Activated CD8-positive, alpha-beta memory T cell treated with anti-CD3 and anti-CD28 coated beads for 48 hours (primary cell): ENCODE data around the gene SH3RF1.

ENCODE experiments used
- DNase-seq, 3 experiments: peaks; one replicate each; pipeline ENCODE4 v3.0.0-alpha.2; 2020; ENCODE audit warnings: low read depth in 2 of 3, low spot score in 2 of 3

SH3RF1 gene

DNA sequence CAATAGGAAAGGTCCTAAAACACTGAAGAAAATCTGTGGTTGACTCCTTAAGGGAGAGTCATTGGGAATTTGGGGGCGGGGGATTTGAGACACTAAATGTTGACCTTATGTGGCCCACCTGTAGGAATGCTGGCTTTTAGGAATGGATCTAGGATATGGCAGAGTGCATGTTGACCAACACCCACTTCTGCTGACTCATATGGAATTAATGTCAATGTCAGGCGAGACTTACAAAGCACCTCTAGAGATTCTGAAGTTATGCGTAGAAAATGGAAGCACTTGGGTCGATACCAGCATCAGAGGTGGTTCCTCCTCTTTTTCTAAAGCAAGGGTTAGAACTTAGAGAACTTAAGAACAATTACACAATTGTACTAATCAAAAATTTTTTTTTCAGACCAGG is 160.1 kb downstream of the SH3RF1 start:
- DNase-seq: no peak

DNA sequence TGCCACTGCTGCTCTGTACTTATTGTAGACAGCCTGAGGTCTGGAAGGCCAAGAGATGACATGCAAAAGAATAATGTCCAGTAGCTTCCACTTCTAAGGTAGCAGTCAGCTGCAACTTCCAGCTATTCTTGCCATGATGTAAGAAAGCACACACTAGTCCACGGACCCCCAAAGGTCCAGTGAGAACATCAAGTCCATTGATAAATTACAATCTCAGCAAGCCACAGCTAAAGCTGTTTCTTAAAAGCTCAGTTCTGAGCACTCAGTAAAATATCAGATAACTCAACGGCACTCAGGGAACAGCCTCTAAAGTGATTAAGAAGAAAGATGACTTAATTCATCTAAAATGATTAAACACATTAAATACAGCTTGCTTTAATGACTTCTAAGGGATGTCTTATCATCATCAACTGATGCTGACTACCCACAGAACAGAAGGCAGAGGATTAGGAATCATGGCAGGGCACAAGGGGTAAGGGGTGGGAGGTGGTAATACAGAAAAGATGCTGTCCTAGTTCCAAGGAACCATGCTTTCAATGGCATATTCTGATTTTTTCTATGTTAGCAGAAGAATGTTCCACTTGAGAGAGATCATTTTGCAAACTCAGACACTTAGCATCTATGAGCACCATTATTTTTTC is 161.6 kb downstream of the SH3RF1 start:
- no peak for DNase-seq

DNA sequence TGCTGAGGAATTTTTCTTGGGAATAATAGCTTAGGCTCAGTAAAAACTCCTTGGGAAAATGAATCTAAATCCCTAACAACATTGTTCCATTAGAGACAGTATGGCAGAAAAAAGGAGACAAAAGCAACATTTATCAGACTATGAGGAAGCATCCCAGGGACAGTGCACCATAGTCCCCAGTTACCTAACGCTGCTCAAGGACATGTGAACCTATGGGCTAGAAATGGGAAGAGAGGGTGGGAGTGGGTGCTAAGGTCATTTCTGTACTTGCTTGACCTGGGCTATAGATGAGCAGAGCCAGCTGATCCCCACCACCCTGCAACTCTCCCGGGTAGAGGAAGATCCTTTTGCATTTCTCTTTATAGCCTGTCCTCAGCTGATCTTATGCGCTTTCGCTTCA is 162.5 kb downstream of the SH3RF1 start:
- no peak for DNase-seq

DNA sequence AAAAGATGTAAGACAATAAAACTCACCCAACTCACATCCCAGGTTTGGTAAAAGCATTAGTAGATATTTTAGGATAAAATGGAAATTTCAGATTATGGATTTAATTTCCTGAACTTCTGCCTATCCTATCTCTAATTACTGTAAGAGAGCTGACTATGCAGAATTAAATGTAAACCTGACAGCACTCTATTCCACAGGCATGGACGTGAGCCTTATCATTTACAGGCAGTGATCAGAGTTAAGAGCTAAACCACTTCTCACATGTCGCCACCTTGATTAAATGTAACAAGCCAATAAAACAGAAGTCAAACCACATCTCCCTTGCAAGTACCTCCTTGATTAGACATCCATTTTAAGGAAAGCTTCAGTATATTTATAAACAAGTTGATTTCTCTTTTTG is 163.2 kb downstream of the SH3RF1 start:
- no peak for DNase-seq

DNA sequence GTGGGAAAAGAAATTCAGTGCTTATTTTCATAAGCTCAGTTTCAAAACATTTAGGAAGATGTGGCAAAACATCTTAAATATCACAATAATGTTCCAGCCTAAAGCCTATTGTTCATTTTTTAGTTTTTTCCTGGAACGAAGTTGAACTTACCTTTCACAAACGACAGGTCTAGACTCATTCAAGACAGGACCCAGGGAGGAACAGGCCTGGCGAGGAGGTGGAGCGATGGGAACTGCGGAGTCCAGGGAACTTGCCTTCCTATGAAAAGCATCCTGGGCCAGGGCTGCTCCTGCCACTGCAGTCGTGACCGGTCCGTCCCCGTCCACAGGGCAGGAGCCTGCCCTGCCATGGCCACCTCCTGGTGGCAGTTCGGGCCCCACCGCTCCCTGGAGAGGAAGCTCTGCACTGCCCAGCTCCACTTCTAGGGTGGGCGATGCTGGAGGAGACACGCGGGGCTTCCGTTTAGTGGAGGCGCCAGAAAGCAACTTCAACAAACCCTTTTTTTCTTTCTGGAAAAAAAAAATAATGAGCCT is 164.0 kb downstream of the SH3RF1 start:
- no peak for DNase-seq

DNA sequence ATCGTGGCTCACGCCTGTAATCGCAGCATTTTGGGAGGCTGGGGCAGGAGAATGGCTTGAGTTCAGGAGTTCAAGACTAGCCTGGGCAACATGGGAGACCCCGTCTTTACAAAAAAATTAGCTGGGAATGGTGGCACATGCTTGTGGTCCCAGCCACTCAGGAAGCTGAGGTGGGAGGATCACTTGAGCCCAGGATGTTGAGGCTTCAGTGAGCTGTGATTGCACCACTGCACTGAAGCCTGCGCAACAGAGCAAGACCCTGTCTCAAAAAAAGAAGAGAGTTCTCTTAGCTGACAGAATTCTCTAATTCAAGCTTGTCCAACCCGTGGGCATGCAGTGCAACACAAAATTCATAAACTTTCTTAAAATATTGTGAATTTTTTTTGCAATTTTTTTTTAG is 165.1 kb downstream of the SH3RF1 start:
- no peak for DNase-seq

DNA sequence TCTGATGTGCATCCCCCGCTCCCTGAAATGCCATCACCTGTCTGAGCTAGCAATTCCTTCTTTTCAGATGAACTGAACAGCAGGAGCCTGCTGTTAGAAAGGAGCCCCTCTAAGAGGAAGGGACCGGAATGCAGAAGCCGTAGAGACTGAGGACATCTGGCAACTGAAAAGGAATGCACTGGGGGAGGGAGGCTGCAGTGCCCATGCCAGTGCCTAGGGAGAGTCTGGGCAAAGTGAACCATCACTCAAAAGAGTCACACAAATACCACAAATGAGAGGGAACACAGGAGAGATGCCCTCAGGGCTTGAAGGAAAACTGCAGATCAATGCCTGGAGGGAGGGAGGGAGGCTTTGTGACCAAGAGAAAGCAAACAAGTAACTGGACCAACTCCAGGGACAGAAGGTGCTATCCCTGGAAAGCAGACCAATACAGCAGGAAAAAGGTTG is 166.8 kb downstream of the SH3RF1 start:
- DNase-seq: no peak

DNA sequence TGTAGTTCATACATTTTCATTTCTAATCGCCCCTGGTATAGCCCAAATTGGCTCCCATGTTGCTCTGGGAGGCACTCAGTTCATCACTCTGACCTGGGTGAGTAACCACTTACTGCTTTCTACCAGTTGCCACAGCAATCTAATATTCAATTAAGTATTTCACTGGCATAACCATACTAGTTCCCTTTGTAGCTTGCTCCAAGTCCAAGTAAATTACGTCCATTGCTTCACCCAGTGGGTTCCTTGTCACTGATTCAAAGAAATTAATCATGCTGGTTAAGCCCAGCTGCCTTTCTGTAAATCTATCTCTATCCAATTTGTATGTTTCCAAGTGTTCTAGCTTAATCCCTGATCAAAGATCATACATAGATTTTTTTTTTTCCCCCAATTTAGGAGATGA is 168.7 kb downstream of the SH3RF1 start:
- no peak for DNase-seq

DNA sequence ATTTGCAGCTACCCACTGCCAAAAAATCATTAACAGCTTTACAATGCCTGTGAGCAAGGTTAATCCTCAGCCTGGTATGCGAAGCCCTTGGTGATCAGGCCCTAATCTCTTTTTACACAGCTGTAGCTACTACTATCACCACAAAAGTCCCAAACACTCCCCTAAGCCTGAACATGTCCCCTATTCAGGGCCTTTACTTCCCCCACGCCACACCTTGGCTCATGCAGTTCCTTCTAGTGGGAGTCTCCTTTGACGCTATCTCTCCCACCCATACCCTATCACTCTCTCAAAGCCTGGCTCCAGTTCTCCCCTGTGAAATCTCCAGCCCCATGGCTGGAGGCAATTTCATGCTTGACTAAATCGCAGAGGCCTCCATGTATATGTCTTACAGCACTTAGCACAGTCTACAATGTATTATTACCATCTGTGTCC is 170.1 kb downstream of the SH3RF1 start:
- no peak for DNase-seq

DNA sequence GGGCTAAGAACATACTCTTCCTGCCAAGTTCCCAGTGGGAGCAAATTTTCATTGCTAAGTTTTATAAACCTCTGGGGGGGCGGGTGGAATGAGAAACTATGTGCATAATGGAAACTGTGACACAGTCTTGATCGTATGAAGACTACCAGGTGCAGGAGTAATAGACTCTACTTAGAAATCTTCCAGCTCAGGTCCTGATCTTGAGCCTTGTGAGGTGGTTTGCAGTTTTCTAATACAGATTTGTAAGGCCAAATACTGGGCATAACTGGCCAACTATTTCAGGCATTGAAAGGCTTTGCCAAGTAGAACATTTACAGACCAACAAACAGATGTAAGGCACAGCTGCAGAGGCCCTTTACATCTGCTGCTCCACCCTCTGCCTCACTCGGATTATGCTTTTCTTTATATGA is 171.0 kb downstream of the SH3RF1 start:
- DNase-seq: no peak

DNA sequence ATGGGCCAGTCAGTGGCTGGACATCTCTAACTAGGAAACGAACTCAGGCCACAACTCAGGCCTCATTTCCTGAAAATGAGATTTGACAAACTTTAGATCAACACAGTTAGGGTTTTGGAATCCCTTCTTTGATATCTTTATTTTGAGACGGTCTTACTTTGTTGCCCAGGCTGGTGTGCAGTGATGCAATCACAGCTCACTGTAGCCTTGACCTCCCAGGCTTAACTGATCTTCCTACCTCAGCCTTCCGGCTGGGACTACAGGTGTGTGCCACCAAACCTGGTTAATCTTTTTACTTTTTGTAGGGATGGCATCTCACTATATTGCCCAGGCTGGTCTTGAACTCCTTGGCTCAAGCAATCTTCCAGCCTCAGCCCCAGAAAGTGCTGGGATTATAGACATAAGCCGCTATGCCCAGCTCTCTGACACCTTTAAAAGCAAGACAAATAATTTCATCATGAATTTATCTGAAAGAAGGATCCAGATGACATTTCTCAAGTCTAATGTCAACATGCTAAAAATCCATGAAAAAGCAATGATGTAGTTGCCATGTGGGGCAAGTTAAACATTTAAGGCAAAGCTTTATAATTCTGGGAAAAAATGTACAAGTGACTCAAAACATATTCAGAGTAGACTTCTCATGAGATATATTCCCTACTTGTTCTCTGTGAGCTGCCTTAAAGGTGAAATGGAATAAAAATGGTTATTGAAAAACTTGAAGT is 171.6 kb downstream of the SH3RF1 start:
- DNase-seq: no peak

DNA sequence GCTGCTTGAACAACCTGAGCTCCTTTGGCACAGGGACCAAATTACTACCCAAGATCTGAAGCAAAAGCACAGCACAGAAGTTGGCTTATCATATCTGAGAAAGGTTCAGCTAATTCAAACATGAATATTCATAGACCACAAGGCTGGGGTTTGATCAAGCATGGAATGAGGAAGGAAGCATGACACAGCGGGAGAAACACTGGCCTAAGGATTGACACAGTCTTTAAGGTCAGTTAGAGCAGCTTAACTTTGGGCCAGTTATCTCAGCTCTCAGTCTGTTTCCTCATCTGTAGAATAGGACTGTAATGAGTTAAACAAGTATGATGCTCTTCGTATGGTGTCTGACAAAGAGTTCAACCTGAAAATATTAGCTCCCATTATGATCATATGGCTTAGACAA is 172.2 kb downstream of the SH3RF1 start:
- no peak for DNase-seq

DNA sequence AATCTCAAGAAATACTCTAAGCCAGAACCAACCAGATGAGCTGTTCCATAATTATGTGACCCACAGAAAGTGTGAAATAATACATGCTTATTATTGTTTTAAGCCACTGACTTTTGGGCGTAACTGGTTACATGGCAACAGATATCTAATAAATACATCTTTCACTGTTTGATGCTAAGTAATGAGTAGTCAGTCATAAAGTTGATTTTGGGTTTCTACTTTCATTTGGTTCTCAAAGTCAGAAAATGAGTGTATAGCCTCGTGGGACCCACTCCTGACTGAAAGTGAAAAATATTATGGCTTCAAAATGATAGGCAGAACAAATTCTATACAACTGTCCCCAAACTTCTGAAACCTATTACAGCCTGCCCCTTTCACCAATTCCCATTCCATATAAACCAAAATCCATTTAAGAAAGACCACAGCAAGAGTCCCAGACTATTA is 172.7 kb downstream of the SH3RF1 start:
- no peak for DNase-seq

DNA sequence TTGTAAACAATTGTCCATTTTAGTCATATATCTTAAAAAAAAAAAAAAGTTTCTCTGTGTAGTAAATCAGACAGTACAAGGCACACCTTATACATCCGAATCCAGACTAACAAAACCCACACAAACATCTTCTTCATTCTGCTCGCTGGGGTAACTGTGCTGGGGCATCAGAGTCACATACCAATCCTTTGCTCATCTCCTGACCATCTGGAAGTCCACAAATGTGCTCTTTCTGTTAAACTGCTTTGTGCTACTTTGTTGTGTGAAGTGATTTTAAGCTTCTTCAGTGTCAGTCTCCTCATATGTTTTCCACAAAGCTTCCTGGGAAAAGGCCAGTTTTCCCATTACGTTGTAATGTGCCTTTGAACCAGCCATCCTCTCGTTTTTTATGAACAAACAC is 174.5 kb downstream of the SH3RF1 start:
- no peak for DNase-seq

DNA sequence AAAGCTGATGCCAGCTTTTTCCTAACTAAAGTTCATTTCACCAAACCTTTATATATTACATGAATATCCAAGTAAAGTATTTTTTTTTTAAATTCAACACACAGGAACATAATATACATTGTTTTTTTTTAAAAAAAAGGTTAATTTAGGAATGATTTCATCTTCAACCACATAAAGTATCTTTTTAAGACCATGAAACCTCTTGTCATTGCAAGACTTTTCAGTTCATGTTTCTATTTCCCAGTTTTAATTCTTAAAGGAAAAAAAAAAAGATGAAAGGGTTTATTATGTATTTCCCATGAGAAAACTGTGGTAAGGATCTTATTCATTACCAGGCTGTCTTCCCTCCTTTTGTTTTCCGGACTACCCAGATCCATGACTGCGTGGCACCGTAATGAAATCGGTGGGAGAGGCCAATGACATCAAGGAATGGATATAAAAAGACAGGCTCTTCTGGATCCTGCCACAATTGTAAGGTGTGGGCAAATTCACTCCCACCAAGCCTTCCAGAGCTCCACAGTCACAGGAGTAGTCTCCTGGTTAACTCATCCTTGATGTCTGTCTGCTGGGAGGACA is 176.0 kb downstream of the SH3RF1 start:
- no peak for DNase-seq

DNA sequence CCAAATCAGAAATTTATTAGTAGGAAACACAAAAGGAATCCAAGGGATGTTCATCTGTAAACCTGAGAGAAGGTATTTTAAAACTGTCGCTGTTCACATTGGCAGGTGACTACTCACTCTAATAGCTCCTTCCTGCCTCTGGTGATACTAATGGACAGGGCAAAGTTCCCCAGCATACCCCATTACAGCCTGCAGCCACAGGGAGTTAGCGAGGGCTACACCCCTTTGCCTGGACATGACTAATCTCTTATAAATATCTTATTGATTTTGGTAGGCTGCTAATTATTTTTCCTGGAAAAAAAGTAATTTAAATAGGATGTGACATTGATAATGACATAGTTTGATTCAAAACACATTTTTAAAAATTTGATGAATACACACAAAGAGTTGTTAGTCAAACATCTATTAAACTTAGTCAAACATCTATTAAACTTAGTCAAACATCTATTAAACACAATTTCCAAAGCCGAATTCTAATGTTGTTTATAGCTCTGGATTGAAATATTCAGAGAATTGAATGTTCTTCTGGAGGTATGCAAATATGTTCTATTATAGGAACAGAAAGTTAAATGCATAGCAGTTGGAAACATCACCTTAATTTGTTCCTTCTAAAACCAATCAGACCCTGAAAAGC is 177.8 kb downstream of the SH3RF1 start:
- no peak for DNase-seq

DNA sequence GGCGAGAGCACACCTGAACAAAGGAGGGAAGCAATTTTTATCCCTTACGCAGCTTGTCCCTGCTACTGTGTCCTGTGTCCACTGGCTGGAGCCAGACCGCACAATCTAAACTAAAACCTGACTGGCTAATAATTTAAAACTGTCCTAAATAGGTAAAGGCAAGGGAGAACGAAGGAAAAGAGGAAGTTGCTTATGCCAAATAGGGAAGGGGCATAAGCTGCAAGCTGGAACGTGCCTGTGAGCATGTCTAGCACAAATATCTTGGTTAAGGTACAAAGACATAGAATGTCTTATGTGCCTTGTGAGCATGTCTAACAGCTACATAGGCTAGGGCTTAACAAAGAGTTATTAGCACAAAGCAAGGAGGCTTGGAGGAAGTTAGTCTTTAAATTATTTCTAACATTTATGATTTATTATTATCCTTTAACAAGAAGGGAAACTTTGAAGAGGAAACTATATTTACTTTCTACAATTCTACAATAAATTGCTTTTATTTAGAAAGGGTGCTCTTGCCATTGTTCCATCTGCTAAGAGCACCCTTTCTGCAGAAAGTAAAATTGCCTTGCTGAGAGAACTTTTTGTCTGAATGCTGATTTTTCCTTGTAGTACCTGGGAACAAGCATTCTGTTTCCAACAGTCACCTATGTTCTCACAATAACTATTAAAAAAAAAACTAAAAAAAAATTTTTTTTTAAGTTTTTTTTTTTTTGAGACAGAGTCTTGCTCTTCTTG is 180.1 kb downstream of the SH3RF1 start:
- DNase-seq: no peak

DNA sequence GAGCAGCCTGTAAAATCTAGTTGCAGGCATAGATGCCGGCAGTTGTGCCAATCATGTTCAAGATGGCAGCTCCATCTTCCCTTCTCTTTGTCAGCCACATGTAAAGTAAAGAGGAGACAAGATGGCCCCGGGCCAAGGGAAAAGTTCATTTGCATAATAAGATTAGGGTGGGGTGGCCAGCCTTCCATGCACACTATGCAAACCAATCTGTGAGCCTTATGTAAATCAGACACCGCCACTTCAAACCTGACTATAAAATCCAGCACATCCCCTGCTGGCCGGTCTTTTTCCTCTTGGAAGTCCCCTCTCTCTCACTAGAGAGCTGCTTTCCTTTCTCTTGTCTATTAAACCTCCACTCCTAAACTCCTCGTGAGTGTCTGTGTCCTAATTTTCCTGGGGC is 181.8 kb downstream of the SH3RF1 start:
- no peak for DNase-seq

DNA sequence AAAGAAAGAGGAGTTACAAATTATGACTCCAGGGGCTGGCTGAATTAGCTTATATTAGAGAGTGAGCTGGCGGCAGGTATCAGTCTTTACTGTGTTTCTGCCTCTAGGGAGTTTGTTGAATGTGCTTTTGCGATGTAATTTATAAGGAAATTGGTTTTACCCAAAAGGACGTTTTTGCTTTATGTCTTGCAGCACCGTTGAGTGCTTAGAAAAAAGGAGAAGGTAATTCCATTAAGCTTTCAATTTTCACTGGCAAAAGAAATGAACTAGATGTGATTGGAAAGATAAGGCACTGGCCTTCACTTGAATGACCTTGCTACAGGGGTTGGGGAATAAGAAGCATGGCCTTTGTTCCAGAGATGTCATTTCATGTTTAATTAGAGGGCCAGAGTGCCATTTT is 185.8 kb downstream of the SH3RF1 start:
- DNase-seq: no peak

DNA sequence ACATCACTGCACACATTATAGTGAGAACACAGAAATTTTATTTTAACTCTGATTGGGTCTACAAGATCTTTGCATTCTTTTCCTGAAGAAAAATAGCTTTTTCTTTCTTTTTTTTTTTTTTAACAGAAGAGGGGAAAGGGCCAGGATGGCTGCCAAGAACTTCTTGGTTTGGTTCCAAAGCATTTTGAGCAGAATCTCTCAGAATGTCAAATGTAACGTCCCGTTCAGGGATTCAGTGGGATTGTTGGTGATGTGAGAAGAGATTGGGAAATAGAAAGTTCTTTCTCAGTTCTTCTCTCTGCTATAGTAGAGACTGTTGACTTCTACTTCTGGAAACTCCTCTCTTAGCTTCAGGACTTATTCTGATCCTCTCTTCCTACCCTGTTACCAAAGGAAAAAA is 189.8 kb downstream of the SH3RF1 start:
- DNase-seq: no peak
